Smooth muscle cell (in vitro differentiated cells): ENCODE data around the gene SIAH3. TPM values are rescaled to one million over a fixed set of nuclear protein-coding genes. Genes with fewer than 3 reads are reported as not detected.

ENCODE experiments used
- DNase-seq: peaks from one replicate; lab custom pipeline; 2025; ENCODE audit not compliant: unreplicated experiment; lab: John Stamatoyannopoulos, UW
- H2AFZ ChIP-seq: fragments of 200-600 bp; sonication (generic); 2 replicates; pipeline ENCODE4 v1.6.0; 2016; ENCODE audit warnings: antibody characterized with exemption, low read depth, mild to moderate bottlenecking
- H3F3A ChIP-seq: fragments of 200-600 bp; sonication (generic); 2 replicates; pipeline ENCODE4 v1.6.0; 2017; ENCODE audit warnings: antibody characterized with exemption, low read depth
- H3K27ac ChIP-seq: fragments of 200-600 bp; sonication (generic); 2 replicates; pipeline ENCODE4 v1.5.1; 2016; ENCODE audit warnings: low read depth, mild to moderate bottlenecking
- H3K27me3 ChIP-seq: fragments of 200-600 bp; sonication (generic); 2 replicates; pipeline ENCODE4 v1.6.1; 2016; ENCODE audit warnings: low read depth, mild to moderate bottlenecking
- H3K36me3 ChIP-seq: fragments of 200-600 bp; sonication (generic); 2 replicates; pipeline ENCODE4 v1.5.1; 2016; ENCODE audit warnings: low read depth
- H3K4me1 ChIP-seq: fragments of 200-600 bp; sonication (generic); 2 replicates; pipeline ENCODE4 v1.5.1; 2016; ENCODE audit warnings: low read depth
- H3K4me2 ChIP-seq: fragments of 200-600 bp; sonication (generic); 2 replicates; pipeline ENCODE4 v1.6.0; 2016; ENCODE audit warnings: mild to moderate bottlenecking
- H3K4me3 ChIP-seq: fragments of 200-600 bp; sonication (generic); 2 replicates; pipeline ENCODE4 v1.5.1; 2016; ENCODE audit warnings: mild to moderate bottlenecking
- H3K79me2 ChIP-seq: fragments of 200-600 bp; sonication (generic); 2 replicates; pipeline ENCODE4 v1.6.0; 2016; ENCODE audit warnings: low read depth, mild to moderate bottlenecking
- H3K9ac ChIP-seq: fragments of 200-600 bp; sonication (generic); 2 replicates; pipeline ENCODE4 v1.6.0; 2016; ENCODE audit warnings: low read depth
- H3K9me3 ChIP-seq: fragments of 200-600 bp; sonication (generic); replicated peaks from 2 replicates; pipeline ENCODE4 v1.5.1; 2016; ENCODE audit warnings: low read depth
- H4K20me1 ChIP-seq: fragments of 200-600 bp; sonication (generic); 2 replicates; pipeline ENCODE4 v1.6.0; 2016; ENCODE audit warnings: low read depth
- WGBS: methylation state at CpG from one replicate; pipeline ENCODE4 v1.1.7; 2016; ENCODE audit warnings: low lambda C conversion rate; 5-methylcytosine and 5-hydroxymethylcytosine counted together
- polyA plus RNA-seq: library from polyadenylated mRNA; unstranded; fragments of >200 nt; fragmentation: Nextera tagmentation; extraction: Ambion mirVana; gene quantifications from 2 replicates; pipeline ENCODE4 v1.2.1, GENCODE V29; 2016
- total RNA-seq: library from RNA; depleted of rRNA; stranded (reverse); fragments of >200 nt; gene quantifications from 2 replicates; pipeline ENCODE4 v1.2.3, GENCODE V29; 2014
- TF ChIP-seq, protein P1 (sequence below): fragments of 200-600 bp; sonication (generic); IDR thresholded peaks from 2 replicates; pipeline ENCODE4 v1.5.1; 2017; ENCODE audit warnings: borderline replicate concordance, mild to moderate bottlenecking, antibody characterized with exemption; ENCODE audit not compliant: insufficient read depth, poor library complexity, severe bottlenecking

The SIAH3 gene
- total and polyA plus RNA-seq, 2 experiments from 2014 or later = not detected

GRCh38 chr13:45886466-45886865 is 34.9 kb upstream of the SIAH3 start:
- Histone ChIP-seq H3K4me2 (no peak overlapping the region), H3K79me2 (no peaks in the 10 kb centered on the region), H3F3A (no peaks in the 10 kb centered on the region), H3K9me3 (no peaks in the 10 kb centered on the region), H4K20me1 (no peaks in the 10 kb centered on the region), H2AFZ (no peak overlapping the region), H3K9ac (no peak overlapping the region), H3K27me3 (no peaks in the 10 kb centered on the region), H3K4me3 (no peak overlapping the region), H3K36me3 (no peaks in the 10 kb centered on the region), H3K27ac (no peak overlapping the region), H3K4me1 (peaks cover 15% of the 10 kb centered on the region)
- 91% methylated on average over 7 of the region's 7 CpGs for whole genome bisulfite sequencing
- TF ChIP-seq, protein P1, sequence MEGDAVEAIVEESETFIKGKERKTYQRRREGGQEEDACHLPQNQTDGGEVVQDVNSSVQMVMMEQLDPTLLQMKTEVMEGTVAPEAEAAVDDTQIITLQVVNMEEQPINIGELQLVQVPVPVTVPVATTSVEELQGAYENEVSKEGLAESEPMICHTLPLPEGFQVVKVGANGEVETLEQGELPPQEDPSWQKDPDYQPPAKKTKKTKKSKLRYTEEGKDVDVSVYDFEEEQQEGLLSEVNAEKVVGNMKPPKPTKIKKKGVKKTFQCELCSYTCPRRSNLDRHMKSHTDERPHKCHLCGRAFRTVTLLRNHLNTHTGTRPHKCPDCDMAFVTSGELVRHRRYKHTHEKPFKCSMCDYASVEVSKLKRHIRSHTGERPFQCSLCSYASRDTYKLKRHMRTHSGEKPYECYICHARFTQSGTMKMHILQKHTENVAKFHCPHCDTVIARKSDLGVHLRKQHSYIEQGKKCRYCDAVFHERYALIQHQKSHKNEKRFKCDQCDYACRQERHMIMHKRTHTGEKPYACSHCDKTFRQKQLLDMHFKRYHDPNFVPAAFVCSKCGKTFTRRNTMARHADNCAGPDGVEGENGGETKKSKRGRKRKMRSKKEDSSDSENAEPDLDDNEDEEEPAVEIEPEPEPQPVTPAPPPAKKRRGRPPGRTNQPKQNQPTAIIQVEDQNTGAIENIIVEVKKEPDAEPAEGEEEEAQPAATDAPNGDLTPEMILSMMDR = no peak
- DNase-seq = no peak

GRCh38 chr13:45885194-45885593 is 33.6 kb upstream of the SIAH3 start:
- DNase-seq = no peak
- Histone ChIP-seq H3K4me2 (no peak overlapping the region), H3K79me2 (no peaks in the 10 kb centered on the region), H3K4me3 (no peak overlapping the region), H3K9me3 (no peaks in the 10 kb centered on the region), H3K27ac (no peak overlapping the region), H2AFZ (no peak overlapping the region), H3K9ac (no peak overlapping the region), H3K27me3 (no peaks in the 10 kb centered on the region), H3F3A (no peaks in the 10 kb centered on the region), H3K36me3 (no peaks in the 10 kb centered on the region), H4K20me1 (no peaks in the 10 kb centered on the region), H3K4me1 (peaks cover 15% of the 10 kb centered on the region)
- 91% methylated on average over 5 of the region's 5 CpGs for WGBS
- TF ChIP-seq, protein P1 = no peak

DNA sequence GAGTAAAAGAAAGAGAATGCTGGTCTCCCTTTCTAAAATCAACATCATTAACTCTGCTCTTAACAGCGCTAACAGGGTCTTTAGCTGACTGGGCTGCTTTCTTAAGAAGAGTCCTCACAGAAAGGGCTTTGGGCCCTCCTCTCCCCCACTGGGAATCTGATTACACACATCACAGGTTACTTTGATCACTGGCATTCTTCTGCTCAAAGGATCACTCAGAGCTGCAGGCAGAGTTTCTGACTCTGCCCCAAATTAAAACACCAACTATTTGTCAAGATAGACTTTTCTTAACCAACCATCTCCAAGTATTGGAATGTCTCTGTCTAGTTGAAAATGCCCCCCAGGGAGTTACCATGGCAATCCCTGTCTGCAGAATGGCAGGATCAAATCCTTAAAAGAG is 31.1 kb upstream of the SIAH3 start:
- Histone ChIP-seq H3K4me2 (no peak overlapping the region), H3F3A (no peaks in the 10 kb centered on the region), H3K9ac (no peak overlapping the region), H3K79me2 (no peaks in the 10 kb centered on the region), H2AFZ (no peak overlapping the region), H3K9me3 (no peaks in the 10 kb centered on the region), H3K27me3 (no peaks in the 10 kb centered on the region), H3K4me1 (peaks cover 15% of the 10 kb centered on the region), H3K27ac (no peak overlapping the region), H4K20me1 (no peaks in the 10 kb centered on the region), H3K36me3 (no peaks in the 10 kb centered on the region), H3K4me3 (no peak overlapping the region)
- 27% methylated on average over 1 of the region's 1 CpG for WGBS
- DNase-seq = no peak
- TF ChIP-seq, protein P1 = no peak

GRCh38 chr13:45881353-45881752 is 29.8 kb upstream of the SIAH3 start:
- no peaks in the 10 kb centered on the region for H3K36me3 ChIP-seq
- H3F3A ChIP-seq = no peaks in the 10 kb centered on the region
- no peaks in the 10 kb centered on the region for H3K27me3 ChIP-seq
- peaks cover 15% of the 10 kb centered on the region for H3K4me1 ChIP-seq
- 85% methylated on average over 2 of the region's 2 CpGs for WGBS
- no peak for DNase-seq
- H4K20me1 ChIP-seq = no peaks in the 10 kb centered on the region
- no peak overlapping the region for H3K4me2 ChIP-seq
- no peak overlapping the region for H2AFZ ChIP-seq
- TF ChIP-seq, protein P1 = no peak
- H3K27ac ChIP-seq = no peak overlapping the region
- no peaks in the 10 kb centered on the region for H3K9me3 ChIP-seq
- H3K4me3 ChIP-seq = no peak overlapping the region
- H3K79me2 ChIP-seq = no peaks in the 10 kb centered on the region
- H3K9ac ChIP-seq = no peak overlapping the region
